Keratinocyte (primary cell): ENCODE data around the gene RPEL1.
"Not testable (repeated sequence)": the region's sequence is repeated elsewhere in the genome, so short reads cannot be mapped to it uniquely, and the experiment has no call there.

Experiments used
- CTCF ChIP-seq, 3 experiments: IDR thresholded peaks in 1 of 3; conservative IDR thresholded peaks in 1 of 3; optimal IDR thresholded peaks in 1 of 3; 2 replicates in 2 of 3; 3 replicates in 1 of 3; pipeline versions ENCODE3 to v1.5.1; 2011; ENCODE audit warnings: low read length in 3 of 3, mild to moderate bottlenecking in 3 of 3, moderate library complexity in 2 of 3, control low read depth in 1 of 3, inconsistent platforms in 1 of 3; ENCODE audit not compliant: insufficient read depth in 2 of 3; ENCODE audit errors: extremely low read depth in 1 of 3
- EZH2 ChIP-seq: IDR thresholded peaks from one replicate; pipeline ENCODE4 v1.6.1; 2012; ENCODE audit warnings: inconsistent platforms, mild to moderate bottlenecking, low read length, moderate library complexity

- not testable (repeated sequence) for TF ChIP-seq CTCF (optimal IDR thresholded peaks at IDR 0.05 in 1 of 3, IDR thresholded peaks at IDR 0.05 in 1 of 3, conservative IDR thresholded peaks at IDR 0.05 in 1 of 3; ENCODE audit: extremely low read depth in 1 of 3, insufficient read depth in 2 of 3, low read length in 3 of 3); EZH2
Measured at GRCh38 chr10:103207643-103208042, 38.0 kb upstream of the RPEL1 start.
